HS-5 (cell line): ENCODE data around the gene B4GALNT3.

Source experiments
- DNase-seq: peaks from one replicate; pipeline ENCODE4 v3.0.0-alpha.2; 2012; ENCODE audit warnings: low read depth

B4GALNT3 gene

DNA sequence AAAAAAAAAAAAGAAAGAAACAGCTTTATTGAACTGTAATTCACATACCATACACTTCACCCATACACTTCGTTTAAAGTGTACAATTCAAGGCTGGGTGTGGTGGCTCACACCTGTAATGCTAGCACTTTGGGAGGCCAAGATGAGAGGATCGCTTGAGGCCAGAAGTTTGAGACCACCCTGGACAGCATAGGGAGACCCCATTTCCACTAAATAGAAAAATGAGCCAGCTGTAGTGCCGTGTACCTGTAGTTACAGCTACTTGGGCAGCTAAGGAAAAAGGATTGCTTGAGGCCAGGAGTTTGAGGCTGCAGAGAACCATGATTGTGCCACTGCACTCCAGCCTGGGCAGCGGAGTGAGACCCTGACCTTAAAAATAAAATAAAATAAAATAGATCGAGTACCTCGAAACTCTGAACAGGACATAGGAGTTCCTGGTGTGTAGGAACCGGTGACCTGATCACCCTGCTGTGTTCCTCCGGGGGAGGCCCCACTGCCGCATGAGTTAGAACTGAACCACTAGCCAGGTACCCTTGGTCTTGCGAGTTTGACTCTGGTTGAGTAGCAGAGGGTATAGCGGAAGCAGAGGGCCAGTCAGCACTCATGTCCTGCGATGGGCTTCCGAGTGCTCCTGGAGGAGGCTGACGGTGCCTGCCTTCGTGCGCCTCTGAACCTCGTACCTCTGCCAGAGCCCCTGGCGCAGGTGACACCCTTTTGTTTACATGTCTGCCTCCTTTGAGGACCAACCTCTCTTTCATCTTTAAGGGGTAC, 80.0 kb downstream of the B4GALNT3 start:
- DNase-seq = no peak

- no peak for DNase-seq
These were observed 82.1 kb downstream of the B4GALNT3 start for GRCh38 chr12:541676-542324.

DNA sequence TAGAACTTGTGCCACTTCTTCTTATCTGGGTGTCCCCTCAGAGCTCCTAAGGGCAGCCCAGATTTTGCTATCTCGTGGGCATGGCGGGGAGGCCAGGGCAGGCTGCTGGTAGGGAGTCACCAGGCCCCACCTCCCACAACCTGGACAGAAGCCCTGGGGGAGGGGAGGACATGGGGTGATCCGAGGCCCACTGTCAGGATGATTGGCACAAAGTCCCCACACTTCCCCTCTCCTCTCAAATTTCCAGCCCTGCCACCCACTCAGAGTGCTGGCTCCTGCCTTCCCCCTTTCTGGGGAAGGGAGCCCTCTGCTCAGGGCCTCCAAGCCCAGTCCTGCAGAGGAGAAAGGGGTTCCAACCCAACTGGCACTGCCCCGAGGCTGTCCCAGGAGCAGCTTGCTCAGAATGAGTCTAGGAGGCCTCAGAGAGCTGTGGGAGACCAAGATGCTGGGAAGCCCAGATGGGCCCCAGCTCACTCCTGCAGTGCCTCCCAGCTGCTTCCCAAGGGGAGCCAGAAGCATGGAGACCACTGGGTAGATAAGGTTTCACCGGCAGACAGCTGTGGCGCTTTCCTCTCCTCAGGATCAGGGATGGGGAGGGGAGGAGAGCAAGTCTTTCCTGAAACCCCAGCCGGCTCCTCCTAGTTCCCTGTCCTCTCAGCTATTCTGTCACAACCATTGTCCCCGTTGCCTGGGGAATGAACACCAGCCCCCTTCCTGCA, 82.8 kb downstream of the B4GALNT3 start:
- DNase-seq = no peak

DNA sequence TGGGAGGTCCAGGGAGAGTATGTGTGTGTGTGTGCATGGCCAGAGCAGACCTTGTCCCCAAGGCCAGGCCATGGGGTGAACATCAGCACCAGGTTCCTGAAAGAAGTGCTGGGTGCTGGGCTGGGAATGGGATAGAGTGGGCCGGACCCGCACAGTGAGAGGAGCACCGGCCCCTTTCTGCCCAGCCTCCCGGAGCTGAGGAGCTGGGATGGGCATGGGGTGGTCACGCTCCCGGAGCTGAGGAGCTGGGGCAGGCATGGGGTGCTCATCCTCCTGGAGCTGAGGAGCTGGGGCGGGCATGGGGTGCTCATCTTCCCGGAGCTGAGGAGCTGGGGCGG, 83.3 kb downstream of the B4GALNT3 start:
- DNase-seq = no peak

DNA sequence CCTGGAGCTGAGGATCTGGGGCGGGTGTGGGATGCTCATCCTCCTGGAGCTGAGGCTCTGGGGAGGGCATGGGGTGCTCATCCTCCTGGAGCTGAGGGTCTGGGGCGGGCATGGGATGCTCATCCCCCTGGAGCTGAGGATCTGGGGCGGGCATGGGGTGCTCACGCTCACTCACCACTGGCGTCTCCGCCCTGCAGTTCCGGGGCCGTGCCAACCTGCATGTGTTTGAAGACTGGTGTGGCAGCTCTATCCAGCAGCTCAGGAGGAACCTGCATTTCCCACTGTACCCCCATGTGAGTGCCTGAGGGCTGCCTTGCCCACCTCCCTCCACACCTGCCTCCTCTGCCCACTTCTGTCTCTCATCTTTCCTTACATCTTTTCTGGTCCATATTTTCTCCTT, 84.4 kb downstream of the B4GALNT3 start:
- DNase-seq = no peak

DNA sequence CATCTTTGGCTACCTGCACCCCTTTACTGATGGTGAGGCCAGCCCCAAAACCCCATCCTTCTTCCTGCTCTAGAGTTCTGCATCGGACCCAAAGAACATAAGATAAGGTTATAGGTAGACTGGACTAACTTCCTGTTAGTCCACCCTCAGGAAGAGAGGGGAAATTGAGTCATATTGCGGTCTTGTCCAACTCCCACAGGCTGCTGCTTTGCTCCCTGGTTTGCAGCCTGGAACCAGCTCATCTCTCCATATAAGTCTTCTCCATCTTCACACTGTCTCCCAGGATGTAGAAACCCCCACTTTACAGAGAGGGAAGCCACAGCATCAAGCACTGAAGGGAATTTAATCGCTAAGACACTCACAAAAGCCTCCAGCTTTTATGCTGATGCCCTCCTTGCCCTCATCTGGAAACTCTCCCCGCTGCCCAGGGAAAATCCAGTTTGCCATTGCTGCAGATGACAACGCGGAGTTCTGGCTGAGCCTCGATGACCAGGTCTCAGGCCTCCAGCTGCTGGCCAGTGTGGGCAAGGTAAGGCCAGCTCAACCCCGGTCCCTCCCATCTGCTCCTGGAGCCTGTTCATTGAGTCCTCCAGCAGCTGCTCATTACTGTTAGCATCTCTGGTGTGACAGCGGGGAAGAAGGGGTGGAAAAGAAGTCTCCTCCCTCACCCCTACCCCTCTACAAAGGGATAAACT, 85.3 kb downstream of the B4GALNT3 start:
- DNase-seq = no peak

GRCh38 chr12:545835-546234, 86.1 kb downstream of the B4GALNT3 start:
- no peak for DNase-seq

- DNase-seq = no peak
These were observed 86.7 kb downstream of the B4GALNT3 start for GRCh38 chr12:546265-546919.

GRCh38 chr12:546920-547845, 87.4 kb downstream of the B4GALNT3 start:
- no peak for DNase-seq

GRCh38 chr12:547883-548470, 88.2 kb downstream of the B4GALNT3 start:
- DNase-seq = no peak

DNA sequence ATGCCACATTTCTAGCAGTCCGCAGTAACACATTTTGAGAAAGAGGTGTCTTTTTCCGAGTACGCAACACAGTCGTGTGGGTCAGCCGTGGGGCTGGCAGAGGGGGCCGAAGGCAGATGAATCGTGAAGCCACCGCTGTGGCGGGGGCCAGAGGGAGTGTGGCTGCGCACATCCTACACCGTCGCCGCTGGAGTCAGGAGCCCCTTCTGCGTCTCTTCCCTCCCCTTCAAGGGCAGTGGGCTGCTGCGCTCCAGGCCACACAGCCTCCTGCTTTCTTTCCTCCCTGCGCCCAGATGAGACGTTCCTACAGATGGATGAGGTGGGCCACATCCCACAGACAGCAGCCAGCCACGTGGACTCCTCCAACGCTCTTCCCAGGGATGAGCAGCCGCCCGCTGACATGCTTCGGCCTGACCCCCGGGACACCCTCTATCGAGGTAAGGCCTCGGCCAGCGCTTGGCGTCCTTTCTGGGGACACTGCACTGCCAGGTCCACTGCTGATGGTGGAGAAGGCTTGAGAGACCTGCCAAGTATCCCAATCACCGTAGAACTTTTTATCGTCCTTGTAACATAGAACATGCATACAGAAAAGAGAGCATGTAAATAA, 89.8 kb downstream of the B4GALNT3 start:
- DNase-seq = no peak

DNA sequence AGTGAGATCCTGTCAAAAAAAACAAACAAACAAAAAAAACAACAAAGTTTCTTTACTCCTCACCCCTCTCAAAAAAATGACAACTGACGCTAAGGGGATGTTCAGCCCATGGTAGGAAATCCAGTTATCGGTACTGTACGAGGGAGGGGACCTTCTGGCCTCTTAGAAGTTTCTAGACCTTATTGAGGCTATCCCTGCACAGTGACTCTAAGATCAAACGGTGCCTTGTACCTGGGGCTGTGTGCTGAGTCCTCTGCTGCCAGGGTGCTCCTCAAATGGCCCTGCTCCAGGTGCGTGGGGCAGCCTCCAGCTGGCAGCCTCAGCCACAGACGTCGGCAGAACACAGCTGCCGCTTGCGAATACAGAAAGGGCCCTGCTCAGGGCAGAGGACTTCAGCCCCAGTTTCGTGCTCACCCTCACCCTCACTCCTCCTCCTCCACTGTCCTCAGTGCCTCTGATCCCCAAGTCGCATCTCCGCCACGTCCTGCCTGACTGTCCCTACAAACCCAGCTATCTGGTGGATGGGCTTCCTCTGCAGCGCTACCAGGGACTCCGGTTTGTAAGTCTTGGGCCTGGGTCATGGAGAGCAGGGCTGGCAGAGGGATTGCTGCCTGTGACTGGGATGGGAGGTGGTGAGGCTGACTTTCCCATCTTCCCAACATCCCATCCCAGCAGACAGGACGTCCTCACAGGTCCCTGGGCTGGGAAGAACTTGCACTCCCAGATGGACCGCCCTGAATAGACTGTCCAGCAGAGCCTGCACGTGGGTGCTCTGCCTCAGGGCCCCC, 90.9 kb downstream of the B4GALNT3 start:
- no peak for DNase-seq

- no peak for DNase-seq
These were observed 92.7 kb downstream of the B4GALNT3 start for GRCh38 chr12:552466-552865.

DNA sequence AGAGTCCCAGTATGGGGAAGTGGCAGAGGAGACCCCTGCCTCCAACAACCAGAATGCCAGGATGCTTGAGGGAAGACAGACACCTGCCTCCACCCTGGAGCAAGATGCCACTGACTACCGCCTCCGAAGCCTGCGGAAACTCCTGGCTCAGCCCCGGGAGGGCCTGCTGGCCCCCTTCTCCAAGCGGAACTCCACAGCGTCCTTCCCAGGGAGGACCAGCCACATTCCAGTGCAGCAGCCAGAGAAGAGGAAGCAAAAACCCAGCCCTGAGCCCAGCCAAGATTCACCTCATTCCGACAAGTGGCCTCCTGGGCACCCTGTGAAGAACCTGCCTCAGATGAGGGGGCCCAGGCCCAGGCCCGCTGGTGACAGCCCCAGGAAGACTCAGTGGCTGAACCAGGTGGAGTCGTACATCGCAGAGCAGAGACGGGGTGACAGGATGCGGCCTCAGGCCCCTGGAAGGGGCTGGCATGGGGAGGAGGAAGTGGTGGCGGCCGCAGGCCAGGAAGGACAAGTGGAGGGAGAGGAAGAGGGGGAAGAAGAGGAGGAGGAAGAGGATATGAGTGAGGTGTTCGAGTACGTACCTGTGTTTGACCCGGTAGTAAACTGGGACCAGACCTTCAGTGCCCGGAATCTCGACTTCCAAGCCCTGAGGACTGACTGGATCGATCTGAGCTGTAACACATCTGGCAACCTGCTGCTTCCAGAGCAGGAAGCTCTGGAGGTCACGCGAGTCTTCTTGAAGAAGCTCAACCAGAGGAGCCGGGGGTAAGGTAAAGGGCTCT, 93.7 kb downstream of the B4GALNT3 start:
- DNase-seq = no peak

GRCh38 chr12:554001-554285, 94.2 kb downstream of the B4GALNT3 start:
- DNase-seq = no peak

DNA sequence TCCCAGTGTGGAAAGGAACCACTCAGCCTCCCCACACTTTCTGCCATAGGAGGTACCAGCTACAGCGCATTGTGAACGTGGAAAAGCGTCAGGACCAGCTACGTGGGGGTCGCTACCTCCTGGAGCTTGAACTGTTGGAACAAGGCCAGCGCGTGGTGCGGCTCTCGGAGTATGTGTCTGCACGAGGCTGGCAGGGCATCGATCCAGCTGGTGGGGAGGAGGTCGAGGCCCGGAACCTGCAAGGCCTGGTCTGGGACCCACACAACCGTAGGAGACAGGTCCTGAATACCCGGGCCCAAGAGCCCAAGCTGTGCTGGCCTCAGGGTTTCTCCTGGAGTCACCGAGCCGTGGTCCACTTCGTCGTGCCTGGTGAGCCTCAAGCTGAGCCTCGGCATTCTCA, 96.8 kb downstream of the B4GALNT3 start:
- no peak for DNase-seq

DNA sequence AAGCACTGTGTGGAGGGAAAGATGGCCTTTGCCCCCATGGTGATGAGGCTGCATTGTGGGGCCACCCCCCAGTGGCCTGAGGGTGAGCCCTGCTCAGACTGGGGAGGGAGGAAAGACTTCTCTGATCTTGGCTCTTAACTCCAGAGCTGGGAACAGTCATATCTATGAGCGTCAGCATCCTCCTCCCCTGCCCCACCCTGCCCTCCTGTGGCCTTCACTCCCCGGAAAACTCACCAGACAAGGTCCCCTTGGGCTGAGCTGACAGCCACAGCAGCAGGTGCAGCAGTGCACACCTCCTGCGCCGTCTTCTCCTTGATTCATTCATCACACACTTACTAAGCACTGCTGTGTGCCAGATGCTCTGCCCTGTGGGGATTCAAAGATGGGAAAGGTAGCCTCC, 98.8 kb downstream of the B4GALNT3 start:
- DNase-seq = no peak

DNA sequence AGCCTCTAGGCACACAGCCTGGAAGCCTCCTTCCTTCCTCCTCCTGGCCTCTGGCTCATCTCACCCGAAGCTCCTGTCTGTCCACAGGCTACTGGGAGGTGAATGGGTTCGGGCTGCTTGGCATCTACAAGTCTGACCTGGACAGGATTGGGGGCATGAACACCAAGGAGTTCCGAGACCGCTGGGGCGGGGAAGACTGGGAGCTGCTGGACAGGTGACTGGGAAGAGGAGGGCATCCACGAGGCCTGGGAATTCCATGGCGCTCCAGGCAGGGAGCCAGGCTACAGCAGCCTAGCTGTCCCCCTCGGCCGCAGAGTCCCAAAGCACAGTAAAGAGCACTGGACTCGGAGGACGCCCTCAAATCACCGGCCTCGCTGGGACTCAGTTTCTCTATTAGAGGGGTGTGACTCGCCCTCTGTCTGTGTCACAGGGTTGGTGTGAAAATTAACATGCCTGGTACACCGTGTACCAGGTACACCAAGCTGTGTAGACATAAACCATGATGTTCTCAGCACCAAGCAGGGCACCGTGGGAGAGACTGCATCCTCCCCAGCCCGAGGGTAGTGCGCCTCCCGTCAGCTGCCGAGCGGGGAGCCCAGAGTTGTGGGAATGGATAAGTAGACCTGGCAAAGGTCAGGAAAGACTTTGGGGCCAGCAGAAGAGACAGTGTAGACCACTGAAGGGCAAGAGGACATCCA, 99.6 kb downstream of the B4GALNT3 start:
- no peak for DNase-seq
